GM21825 (cell line): Measurements from ENCODE around the gene ACBD4.

Experiments
- ATAC-seq: cut with Tn5 transposase; IDR thresholded peaks from one replicate; pipeline ENCODE4 v1.9.1; 2021; ENCODE audit warnings: mild to moderate bottlenecking, moderate library complexity; ENCODE audit not compliant: unreplicated experiment

The ACBD4 gene

DNA sequence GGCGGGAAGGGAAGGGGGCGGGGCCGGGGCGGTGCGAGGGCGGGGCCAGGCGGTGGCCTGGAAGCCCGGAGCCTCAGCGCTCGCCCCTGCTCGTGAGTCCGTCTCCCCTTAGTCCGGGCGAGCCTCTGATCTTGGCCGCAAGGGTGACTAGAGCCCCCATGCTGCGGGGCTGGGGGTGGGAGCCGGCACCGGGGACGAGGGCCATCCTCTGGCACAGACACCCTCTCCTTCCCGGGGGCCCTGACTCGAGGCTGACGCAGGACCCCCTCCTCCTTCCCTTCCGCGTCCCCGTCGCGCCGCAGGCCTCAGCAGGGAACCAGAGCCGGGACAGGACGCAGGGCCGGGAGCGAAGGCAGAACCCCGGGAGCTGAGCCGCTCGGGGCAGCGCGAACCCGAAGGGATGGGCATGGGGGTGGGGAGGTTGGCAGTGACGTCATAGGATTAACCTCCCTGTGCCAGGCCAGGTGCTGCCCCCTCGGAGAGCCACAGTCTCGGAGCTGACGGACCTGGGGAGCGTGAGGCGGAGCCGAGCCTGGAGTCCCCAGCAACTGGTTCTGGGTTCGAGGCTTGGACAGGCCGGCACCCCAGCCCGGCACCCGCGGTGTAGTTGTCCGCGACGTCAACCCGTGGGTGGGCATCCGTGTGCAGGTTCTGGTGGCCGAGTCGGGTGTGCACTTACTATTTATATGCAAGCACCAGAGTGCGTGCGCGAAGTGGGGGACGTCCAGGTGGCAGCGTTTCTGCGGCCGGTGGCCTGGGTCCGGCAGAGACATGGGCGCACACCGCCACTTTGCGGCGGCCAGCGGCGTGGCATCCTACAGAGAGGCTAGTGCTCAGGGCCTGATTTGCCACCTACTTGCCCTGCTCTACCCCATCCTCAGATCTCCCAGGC, 2.7 kb upstream of the ACBD4 start:
- ATAC-seq, result no peak

DNA sequence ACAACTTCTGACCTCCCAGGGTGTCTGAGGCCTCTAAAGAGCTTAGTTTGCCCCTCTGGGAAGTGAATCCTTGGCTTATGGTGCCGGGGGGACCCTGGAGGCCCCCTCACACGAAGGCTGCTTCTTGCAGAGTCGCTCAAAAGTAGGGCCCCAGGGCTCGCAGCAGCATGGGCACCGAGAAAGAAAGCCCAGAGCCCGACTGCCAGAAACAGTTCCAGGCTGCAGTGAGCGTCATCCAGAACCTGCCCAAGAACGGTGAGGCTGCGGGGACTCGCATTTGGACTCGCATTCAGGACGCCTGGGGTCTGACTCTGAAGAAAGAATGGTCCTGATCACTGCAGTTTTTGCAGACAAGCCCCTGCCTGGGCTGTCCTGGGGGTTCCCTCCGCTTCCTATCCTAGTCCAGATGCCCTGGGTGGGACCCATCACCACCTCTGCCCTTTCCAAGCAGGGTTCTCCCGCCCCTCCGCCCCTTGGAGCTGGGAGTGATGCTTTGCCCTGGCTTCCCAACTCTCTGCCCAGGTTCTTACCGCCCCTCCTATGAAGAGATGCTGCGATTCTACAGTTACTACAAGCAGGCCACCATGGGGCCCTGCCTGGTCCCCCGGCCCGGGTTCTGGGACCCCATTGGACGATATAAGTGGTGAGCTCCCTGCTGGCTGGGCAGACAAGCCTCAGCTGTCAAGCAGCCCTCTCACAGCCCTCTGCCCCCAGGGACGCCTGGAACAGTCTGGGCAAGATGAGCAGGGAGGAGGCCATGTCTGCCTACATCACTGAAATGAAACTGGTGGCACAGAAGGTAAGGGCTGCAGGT, 698 bp downstream of the ACBD4 start:
- no peak for ATAC-seq

DNA sequence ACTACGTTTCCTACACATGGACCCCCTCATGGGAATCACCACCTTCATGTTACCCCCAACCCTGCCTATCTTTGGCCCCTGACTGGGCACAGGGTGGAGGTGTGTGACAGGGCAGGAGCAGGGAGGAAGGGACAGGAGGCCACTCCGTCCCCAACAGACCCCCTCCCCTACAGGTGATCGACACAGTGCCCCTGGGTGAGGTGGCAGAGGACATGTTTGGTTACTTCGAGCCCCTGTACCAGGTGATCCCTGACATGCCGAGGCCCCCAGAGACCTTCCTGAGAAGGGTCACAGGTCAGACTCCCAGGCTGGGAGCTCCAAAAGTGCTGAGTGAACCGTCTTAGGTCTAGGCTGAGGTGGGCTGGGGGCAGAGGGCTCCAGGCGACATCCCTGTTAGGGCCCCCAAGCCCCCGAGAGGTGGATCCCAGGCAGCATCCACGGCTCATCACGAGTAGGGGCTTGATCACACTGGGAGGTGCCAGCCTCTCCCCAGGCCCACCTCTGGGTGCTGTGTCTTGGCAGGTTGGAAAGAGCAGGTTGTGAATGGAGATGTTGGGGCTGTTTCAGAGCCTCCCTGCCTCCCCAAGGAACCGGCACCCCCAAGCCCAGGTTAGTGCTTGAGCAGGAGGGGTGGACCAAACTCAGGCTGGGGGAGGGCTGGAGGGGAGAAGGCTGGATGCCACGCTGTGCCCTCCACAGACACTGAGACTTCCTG, 1.5 kb downstream of the ACBD4 start:
- no peak for ATAC-seq

DNA sequence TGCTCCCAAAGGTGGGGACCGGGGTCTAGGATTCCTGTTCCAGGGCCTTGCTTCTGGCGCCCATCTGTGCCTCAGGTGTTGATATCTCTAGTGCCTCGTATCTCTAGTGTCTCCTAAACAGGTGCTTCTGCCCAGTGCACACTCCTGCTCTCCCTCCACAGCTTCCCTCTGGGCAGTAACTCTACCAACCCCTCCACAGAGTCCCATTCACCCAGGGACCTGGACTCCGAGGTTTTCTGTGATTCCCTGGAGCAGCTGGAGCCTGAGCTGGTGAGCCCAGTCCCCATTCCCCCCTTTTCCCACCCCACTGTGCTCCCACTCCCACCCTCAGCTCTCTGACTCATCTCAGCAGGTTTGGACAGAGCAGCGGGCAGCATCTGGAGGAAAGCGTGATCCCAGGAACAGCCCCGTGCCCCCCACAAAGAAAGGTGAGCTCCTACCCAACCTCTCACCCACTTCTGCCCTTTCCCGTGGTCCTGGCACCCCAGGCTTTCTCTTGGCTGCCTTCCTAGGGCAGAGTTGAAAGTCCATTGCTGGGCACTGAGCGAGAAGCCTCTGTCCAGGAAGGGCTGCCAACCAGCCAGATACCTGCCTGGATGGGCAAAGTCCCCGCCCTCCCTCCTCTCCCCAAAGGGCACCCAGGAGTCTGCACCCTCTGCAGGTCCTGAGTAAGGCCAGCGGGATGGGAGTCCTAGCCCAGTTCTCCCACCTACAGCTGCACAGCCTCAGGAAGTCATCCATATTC, 2.2 kb downstream of the ACBD4 start:
- ATAC-seq, result no peak

DNA sequence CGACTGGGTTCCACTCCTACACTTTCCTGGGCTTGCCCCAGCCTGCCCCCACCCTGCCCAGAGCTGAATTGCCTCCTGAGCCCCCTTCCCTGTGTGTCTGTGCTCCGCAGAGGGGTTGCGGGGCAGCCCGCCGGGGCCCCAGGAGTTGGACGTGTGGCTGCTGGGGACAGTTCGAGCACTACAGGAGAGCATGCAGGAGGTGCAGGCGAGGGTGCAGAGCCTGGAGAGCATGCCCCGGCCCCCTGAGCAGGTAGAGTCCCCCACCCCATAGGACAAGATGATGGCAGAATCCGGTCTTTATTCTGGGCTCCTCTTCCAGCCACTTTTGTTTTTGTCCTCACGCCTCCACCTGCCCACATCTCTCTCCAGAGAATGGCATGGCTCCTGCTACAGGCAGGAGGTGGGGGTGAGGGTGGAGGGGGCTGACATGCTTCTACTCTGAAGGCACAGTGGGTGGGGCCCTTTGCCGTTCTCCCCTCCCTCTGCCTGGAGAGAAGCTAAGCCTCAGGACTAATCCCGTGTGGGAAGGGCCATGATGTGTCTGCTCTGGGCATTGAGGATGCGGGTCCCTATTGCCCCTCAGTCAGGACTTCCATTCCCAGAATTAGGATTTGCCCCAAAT, 3.5 kb downstream of the ACBD4 start:
- no peak for ATAC-seq

DNA sequence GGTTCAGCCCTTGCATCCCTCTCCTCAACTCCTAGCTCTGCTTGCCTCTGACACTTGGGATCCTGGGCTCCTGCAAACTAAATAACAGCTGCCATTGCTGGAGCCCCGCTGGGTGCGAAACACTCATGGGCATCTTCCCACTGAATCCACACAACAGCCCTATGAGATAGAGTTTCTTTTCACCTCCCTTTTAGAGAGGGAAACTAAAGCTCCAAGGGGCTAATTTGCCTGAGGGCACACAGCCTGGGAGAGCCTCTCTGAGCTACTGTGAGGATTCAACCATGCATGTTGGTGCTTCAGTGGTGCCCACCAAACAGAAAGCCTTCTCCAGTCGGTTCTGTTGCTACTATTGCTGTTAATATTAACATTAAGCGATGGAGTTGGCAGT, 4.0 kb downstream of the ACBD4 start:
- ATAC-seq, result no peak

DNA sequence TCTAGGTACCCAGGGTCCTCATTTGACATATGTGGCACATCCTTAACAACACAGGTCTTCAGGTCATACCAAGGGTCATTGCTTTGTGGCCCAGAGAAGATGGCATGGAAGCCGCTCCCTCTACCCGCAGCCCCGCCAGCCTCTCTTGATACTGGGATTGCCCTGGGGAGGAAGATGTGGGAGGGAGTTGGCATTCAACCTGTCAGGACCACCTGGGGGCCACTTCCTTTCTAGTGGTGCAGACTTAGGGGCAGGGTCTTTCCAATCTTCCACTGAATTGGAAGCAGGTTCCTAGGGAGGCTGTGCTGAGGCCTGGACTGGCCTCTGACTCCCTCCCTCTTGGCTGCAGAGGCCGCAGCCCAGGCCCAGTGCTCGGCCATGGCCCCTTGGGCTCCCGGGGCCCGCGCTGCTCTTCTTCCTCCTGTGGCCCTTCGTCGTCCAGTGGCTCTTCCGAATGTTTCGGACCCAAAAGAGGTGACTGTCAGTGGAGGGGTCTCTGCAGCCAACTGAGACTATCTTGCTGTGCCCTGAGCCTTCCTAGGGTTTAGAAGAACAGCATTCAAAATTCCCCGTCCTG, 7.7 kb downstream of the ACBD4 start:
- no peak for ATAC-seq

DNA sequence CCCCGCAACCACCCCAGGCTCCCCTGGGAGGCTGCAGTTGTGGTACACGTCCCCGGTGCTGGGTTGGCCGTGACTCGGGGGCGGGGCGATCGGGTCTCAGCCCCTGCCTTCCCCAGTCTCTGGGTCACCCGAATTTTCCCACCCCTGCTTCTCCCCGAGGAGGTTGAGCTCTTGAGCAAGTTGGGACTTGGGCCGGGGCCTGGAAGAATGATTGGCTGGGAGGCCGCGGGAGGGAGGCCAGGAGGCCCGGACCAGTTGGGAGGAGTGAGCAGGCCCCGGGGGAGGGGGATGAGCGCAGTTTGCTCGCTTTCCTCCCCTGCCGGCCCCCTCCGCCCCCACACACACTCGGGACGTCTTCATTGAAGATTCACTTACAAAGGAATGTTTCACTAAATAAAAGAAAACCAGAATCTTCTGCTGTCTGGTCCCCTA, 8.3 kb downstream of the ACBD4 start:
- ATAC-seq, result no peak

DNA sequence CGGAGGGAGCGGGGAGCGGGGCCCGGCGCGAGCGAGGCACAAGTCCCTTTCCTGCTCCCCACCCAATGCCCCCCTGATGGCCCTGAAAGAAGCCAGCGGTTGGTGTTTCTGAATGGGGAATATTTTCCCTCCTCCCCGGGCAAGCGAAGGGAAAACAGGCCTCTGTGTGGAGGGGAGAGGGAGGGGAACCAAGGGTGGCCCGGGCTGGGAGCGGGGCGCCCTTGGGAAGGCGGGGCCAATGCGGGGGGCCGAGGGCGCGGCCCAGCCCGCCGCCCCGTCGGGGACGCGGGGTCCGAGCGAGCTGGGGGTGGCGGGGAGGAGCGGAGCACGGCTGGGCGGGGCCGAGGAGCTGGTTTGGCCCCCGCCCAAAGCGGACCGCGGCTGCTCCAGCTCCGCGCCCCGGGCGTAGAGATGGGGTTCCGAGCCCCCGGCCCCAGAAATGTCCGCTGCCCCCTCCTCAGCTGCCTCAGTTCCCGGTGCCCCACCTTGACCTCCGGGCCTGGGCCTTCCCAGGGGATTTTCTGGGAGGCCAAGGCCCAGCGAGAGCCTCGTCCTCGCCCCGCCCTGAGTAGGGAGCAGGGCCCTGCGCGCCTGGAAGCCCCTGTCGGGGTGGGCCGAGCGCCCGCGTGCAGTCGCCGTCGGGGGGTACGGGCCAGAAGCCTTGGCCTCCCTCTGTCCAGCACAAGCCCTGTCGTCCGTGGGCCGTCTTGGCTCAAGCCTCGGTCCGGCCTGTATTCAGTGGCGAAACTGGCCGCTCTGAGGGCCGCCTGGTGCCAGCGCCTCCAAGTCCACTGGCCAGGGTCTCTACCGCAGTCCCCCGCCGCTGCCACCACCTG, 8.9 kb downstream of the ACBD4 start:
- no peak for ATAC-seq

DNA sequence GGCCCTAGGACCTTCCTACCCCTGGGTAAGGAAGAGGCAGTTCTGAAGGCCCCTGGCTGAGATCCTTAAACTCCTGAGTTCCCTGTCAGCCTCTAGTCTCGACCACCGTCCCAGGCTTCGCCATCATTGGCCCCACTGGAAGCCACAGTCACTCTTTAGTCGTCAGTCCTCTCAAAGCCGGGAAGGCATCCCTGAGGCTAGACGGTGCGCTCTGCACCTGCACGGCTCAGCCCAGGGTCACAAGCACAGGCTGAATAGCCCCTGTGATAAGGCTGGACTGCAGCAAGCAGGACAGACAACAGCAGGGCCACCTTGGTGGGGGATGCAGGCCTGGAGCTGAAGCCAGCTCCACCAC, 9.5 kb downstream of the ACBD4 start:
- ATAC-seq, result no peak

DNA sequence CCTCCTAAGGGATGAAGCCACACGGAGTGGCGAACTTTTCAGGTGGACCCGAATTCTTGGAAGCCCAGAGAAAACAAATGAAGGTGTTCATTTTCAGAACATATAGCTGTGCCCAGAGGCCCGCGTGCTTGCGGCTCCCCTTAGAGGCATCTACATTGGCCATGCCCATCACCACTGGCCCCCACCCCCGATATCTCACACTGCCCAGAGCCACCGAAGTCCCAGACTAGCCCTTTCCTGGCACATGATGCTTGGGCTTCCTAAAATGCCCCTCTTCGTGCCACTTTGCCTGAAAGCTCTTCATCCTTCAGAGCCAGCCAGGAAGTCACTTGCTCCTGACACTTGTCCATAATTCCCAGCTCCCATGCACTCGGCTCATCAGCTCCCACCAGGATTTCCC, 10.7 kb downstream of the ACBD4 start:
- no peak for ATAC-seq

DNA sequence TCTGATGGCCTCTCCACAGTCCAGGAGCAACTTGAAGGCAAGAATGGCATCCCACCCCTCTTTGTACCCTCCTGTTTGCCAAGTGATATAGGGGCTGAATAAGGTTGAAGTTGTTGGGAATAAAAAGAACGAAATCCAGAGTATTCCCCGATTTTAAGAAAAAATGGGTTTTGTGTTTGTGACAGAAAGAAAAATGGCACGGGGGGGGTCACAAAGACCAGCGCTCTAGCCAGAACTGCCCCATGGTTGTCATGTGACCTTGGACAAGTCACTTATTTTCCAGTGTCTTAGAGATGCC, 11.1 kb downstream of the ACBD4 start:
- no peak for ATAC-seq

DNA sequence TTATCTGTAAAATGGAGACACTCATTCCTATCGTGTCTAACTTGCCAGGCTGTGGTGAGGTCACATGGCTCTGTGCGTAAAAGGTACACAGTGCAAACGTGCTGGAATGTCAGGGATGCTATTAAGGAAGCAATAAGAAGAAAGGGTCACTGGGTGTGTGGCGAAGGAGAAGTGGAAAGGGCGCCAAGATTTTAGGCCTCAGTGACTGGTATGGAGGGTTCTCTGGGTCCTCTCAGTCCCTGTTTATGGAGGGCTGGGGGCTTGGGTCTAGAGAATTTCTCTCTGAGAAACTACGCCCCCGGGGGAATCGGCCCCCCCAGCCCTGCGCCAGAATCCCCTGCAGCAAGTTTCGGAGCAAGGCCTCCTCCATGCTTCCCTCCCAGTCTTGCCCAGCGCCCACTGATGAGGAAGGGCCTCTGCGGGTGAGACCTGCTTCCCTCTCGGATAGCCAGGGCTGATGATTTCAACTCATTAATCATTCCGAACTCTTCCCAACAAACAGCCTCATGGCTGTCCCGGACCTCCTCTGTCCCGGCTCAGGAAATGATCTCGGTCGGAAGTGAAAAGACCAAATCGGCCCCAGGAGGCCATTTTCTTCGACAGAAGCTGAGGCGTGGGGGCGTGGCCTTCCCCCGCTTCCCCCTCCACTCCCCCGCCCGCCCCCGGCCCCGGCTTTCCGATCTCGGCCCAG, 11.5 kb downstream of the ACBD4 start:
- no peak for ATAC-seq

DNA sequence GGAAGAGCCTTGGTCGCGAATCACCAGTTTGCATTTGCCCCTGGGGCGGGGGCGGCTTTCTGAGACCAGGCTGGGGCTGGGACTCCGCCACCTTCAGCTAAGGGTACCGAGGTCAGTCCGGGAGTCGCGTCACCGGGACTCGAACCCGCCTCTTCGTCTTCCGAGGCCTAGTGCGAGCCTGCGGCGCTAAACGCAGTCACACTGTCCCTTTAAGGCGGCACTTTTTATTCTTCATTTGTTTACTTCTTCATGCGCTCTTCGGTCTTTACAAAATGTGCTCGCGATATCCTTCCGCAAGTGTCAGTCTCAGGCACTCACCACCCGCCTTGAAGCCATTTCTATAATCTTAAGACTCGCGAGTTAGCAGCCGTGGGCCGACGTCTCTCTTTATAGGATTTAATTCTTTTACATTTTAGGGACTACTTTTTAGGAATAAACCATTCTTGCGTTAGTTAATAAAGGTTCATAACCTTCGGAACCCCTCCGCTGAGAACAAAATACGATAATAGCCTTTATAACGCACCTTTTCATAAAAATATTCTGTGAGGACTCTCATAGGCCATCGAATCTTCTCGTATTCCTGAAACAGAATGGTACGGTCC, 12.2 kb downstream of the ACBD4 start:
- ATAC-seq, result no peak

DNA sequence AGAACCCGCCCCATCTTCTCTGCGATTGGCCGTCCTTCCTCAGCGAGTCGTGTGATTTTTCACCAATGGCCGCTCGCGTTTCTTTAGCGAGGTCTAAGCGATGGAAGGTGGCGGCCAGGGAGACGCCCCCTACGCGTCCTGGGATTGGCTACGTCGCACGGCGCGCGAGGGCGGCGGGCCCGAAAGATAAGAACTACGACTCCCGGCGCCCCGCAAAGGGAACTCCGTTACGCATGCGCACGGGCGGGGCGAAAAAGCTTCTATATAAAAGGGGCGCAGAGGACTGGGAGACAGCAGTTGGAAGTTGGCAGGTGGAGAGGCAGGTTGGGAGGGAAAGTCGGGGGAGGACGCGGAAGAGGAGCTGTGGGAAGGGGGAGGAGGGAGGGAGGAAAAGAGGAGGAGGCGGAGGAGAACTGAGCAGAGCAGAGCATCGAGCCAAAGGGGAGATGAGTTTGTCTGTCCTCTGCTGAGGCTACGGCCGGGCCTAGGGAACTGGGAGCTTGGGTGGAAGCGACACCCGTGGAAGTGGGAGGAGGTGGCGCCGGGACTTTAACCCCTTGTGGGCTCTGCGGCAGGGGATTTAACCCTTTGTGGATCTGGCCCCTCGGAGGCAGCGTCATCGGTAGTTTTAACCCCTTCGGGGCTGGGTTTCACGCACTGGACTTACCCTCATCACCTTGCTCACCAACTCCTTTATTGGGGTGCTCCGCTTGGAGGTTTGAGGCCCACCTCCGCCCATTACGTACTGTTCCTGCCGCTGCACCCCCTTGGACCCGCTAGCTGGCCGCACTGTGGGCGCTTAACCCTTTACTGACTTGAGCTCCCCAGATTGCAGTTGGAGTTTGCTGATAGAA, 12.9 kb downstream of the ACBD4 start, which contains the start of gene HEXIM1:
Gene HEXIM1, plus strand, starts transcription at position 293 of the 854 bp plus-strand sequence. CDS start 716 bp downstream, outside the sequence.
- peak; percentile 65 for ATAC-seq

DNA sequence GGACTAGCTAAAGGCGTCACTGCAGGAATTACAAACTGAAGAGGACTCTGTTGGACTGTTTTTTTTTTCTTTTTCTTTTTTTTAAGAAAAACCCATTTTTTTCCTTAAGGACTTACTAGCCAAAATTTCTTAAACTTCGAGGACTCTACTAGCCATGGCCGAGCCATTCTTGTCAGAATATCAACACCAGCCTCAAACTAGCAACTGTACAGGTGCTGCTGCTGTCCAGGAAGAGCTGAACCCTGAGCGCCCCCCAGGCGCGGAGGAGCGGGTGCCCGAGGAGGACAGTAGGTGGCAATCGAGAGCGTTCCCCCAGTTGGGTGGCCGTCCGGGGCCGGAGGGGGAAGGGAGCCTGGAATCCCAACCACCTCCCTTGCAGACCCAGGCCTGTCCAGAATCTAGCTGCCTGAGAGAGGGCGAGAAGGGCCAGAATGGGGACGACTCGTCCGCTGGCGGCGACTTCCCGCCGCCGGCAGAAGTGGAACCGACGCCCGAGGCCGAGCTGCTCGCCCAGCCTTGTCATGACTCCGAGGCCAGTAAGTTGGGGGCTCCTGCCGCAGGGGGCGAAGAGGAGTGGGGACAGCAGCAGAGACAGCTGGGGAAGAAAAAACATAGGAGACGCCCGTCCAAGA, 13.7 kb downstream of the ACBD4 start:
- ATAC-seq, result peak; percentile 27
